IMR-90 (cell line): ENCODE results near the gene TTLL12. TPM values are rescaled to one million over a fixed set of nuclear protein-coding genes. Genes with fewer than 3 reads are reported as not detected.
"Not testable (repeated sequence)": the region's sequence is repeated elsewhere in the genome, so short reads cannot be mapped to it uniquely, and the experiment has no call there.

ENCODE experiments used
- ATAC-seq: fragments of 200-7000 bp; cut with Tn5 transposase; 2 replicates; pipeline ENCODE4 v1.9.1; 2020; ENCODE audit warnings: low read depth, mild to moderate bottlenecking, moderate library complexity
- BruUV-seq: library from RNA; stranded (reverse); fragments of 400-500 nt; replicated peaks from 2 replicates; lab custom pipeline; 2021; lab: Mats Ljungman, UMichigan
- CTCF ChIA-PET: fragments of 300-600 bp; formaldehyde crosslinking; extraction: SDS; loops from one replicate; lab custom pipeline; 2021; ENCODE audit warnings: antibody characterized with exemption; lab: Yijun Ruan, JAX
- POLR2A ChIA-PET: fragments of 300-600 bp; sonication (Branson Sonifier 250); formaldehyde crosslinking; loops from one replicate; lab custom pipeline; 2022; ENCODE audit warnings: antibody characterized with exemption; ENCODE audit not compliant: unreplicated experiment; lab: Charles Lee
- DNase-seq: peaks from one replicate; pipeline ENCODE4 v3.0.0; 2013
- H2AFZ ChIP-seq: replicated peaks from 2 replicates; pipeline ENCODE3; 2013; ENCODE audit warnings: low read length, mild to moderate bottlenecking; ENCODE audit not compliant: poor library complexity
- H2AK5ac ChIP-seq: 2 replicates; pipeline ENCODE4 v1.6.1; 2013; ENCODE audit warnings: low read depth, low read length, inconsistent platforms
- H2AK9ac ChIP-seq: replicated peaks from 2 replicates; pipeline ENCODE3; 2013; ENCODE audit warnings: mild to moderate bottlenecking, low read depth, low read length, moderate library complexity; ENCODE audit not compliant: poor library complexity
- H2BK120ac ChIP-seq: 2 replicates; pipeline ENCODE4 v1.6.1; 2013; ENCODE audit warnings: low read depth, low read length, inconsistent platforms
- H2BK15ac ChIP-seq: 3 replicates; pipeline ENCODE4 v1.6.1; 2013; ENCODE audit warnings: low read depth, low read length, inconsistent platforms
- H2BK20ac ChIP-seq: 2 replicates; pipeline ENCODE4 v1.6.1; 2013; ENCODE audit warnings: low read depth, mild to moderate bottlenecking, inconsistent platforms, low read length, moderate library complexity
- H2BK5ac ChIP-seq: 2 replicates; pipeline ENCODE4 v1.6.1; 2013; ENCODE audit warnings: mild to moderate bottlenecking, low read depth, low read length, inconsistent platforms; ENCODE audit not compliant: poor library complexity, severe bottlenecking
- H3K14ac ChIP-seq: replicated peaks from 2 replicates; pipeline ENCODE4 v1.6.1; 2013; ENCODE audit warnings: low read depth, low read length, inconsistent platforms
- H3K18ac ChIP-seq: 2 replicates; pipeline ENCODE4 v1.6.1; 2013; ENCODE audit warnings: low read depth, low read length, control low read depth
- H3K23ac ChIP-seq: 2 replicates; pipeline ENCODE4 v1.6.1; 2013; ENCODE audit warnings: low read depth, low read length, inconsistent platforms
- H3K27ac ChIP-seq: 2 replicates; pipeline ENCODE4 v1.5.1; 2013; ENCODE audit warnings: mild to moderate bottlenecking, control low read depth, low read length; ENCODE audit not compliant: insufficient read depth
- H3K27me3 ChIP-seq: 2 replicates; pipeline ENCODE4 v1.6.1; 2013; ENCODE audit warnings: low read length; ENCODE audit not compliant: control insufficient read depth, insufficient read depth
- H3K36me3 ChIP-seq: 2 replicates; pipeline ENCODE4 v1.6.1; 2013; ENCODE audit warnings: low read length, mixed read lengths; ENCODE audit not compliant: control insufficient read depth, insufficient read depth
- H3K4ac ChIP-seq: 2 replicates; pipeline ENCODE4 v1.6.1; 2013; ENCODE audit warnings: low read depth, low read length, inconsistent platforms
- H3K4me1 ChIP-seq: 2 replicates; pipeline ENCODE4 v1.6.1; 2013; ENCODE audit warnings: low read length, mixed read lengths; ENCODE audit not compliant: control insufficient read depth, insufficient read depth
- H3K4me2 ChIP-seq: 2 replicates; pipeline ENCODE4 v1.6.1; 2013; ENCODE audit warnings: low read depth, mild to moderate bottlenecking, control low read depth, low read length, moderate library complexity
- H3K4me3 ChIP-seq: 2 replicates; pipeline ENCODE4 v1.5.1; 2013; ENCODE audit warnings: low read depth, mild to moderate bottlenecking, control low read depth, low read length, moderate library complexity; ENCODE audit not compliant: insufficient read depth
- H3K56ac ChIP-seq: 2 replicates; pipeline ENCODE4 v1.6.1; 2013; ENCODE audit warnings: low read length, inconsistent platforms; ENCODE audit not compliant: insufficient read depth; ENCODE audit errors: extremely low read depth
- H3K79me1 ChIP-seq, 2 experiments: 2 replicates each; pipeline ENCODE4 v1.6.1; 2013; ENCODE audit warnings: low read length in 2 of 2, inconsistent platforms in 1 of 2, low read depth in 1 of 2
- H3K9ac ChIP-seq: 2 replicates; pipeline ENCODE4 v1.6.1; 2013; ENCODE audit warnings: low read depth, low read length, control low read depth
- H3K9me1 ChIP-seq: 2 replicates; pipeline ENCODE4 v1.6.1; 2013; ENCODE audit warnings: low read length, inconsistent platforms; ENCODE audit not compliant: insufficient read depth
- H3K9me3 ChIP-seq: 2 replicates; pipeline ENCODE4 v1.6.1; 2013; ENCODE audit warnings: low read length; ENCODE audit not compliant: control insufficient read depth, insufficient read depth
- H4K20me1 ChIP-seq: 2 replicates; pipeline ENCODE4 v1.6.1; 2013; ENCODE audit warnings: low read length, inconsistent platforms; ENCODE audit not compliant: insufficient read depth
- H4K5ac ChIP-seq: 2 replicates; pipeline ENCODE4 v1.6.1; 2013; ENCODE audit warnings: mild to moderate bottlenecking, low read depth, low read length, control low read depth
- H4K8ac ChIP-seq, 2 experiments: 2 replicates each; pipeline ENCODE4 v1.6.1; 2013; ENCODE audit warnings: low read depth in 2 of 2, low read length in 2 of 2, control low read depth in 1 of 2, inconsistent platforms in 1 of 2
- H4K91ac ChIP-seq: 2 replicates; pipeline ENCODE4 v1.6.1; 2013; ENCODE audit warnings: low read depth, low read length, inconsistent platforms; ENCODE audit not compliant: insufficient read depth
- WGBS, 2 experiments: methylation state at CpG; one replicate each; pipeline versions ENCODE4 v1.1.5 to v1.1.7; 2013; ENCODE audit warnings: missing lambda C conversion rate in 2 of 2; ENCODE audit not compliant: insufficient read length in 1 of 2; ENCODE audit errors: extremely low coverage in 2 of 2; 5-methylcytosine and 5-hydroxymethylcytosine counted together
- dilution Hi-C: fragments of 300-500 bp; cut with HindIII; formaldehyde crosslinking; loops from one replicate; pipeline ENCODE4 v1.14.3; 2018; ENCODE audit warnings: low sequenced_read_pairs; ENCODE audit not compliant: unreplicated experiment
- in situ Hi-C: fragments of 300-500 bp; cut with MboI; formaldehyde crosslinking; loops from 3 replicates; pipeline ENCODE4 v1.14.3; 2019; ENCODE audit warnings: low sequenced_read_pairs, inconsistent platforms, mixed read lengths
- intact Hi-C: fragments of 100-400 bp; cut with micrococcal nuclease; formaldehyde crosslinking; loops from 2 replicates; pipeline ENCODE4 v1.10.0; 2022
- polyA plus RNA-seq, 3 experiments: library from polyadenylated mRNA; depleted of rRNA; stranded (reverse); fragments of >200 nt; gene quantifications; 2 replicates each; pipeline ENCODE4 v1.2.3, GENCODE V29; 2012; ENCODE audit warnings: low replicate concordance in 1 of 3
- total RNA-seq: library from RNA; depleted of rRNA; stranded (reverse); fragments of >200 nt; gene quantifications from 2 replicates; pipeline ENCODE4 v1.2.3, GENCODE V29; 2012

The TTLL12 gene
- total and polyA plus RNA-seq, 2 of the 4 experiments (the other 2 are of a cell fraction), result 20.9 to 30.1 TPM

DNA sequence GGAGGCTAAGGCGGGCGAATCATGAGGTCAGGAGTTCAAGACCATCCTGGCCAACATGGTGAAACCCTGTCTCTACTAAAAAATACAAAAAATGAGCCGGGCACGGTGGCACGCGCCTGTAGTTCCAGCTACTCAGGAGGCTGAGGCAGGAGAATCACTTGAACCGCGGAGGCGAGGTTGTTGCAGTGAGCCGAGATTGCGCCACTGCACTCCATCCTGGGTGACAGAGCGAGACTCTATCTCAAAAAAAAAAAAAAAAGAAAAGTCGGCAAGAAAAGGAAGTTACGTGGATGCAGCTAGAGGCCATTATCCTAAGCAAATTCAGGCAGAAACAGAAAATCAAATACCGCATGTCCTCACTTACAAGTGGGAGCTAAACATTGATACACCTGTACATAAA, 40.6 kb downstream of the TTLL12 start:
- H3K9me3 ChIP-seq, ATAC-seq, in situ Hi-C loops, H3K56ac ChIP-seq, H2AK9ac ChIP-seq, H4K5ac ChIP-seq, dilution Hi-C loops, H4K91ac ChIP-seq, H3K9me1 ChIP-seq, H4K20me1 ChIP-seq, CTCF ChIA-PET, intact Hi-C loops, H3K9ac ChIP-seq, H2AFZ ChIP-seq, H3K27me3 ChIP-seq, H3K27ac ChIP-seq, H2BK120ac ChIP-seq, H2BK20ac ChIP-seq, H3K14ac ChIP-seq, H3K4me2 ChIP-seq, BruUV-seq, H3K4me1 ChIP-seq, H3K4ac ChIP-seq, H4K8ac ChIP-seq, DNase-seq, H2AK5ac ChIP-seq, H2BK15ac ChIP-seq, H3K18ac ChIP-seq, H3K23ac ChIP-seq, POLR2A ChIA-PET, H3K4me3 ChIP-seq, H2BK5ac ChIP-seq, H3K36me3 ChIP-seq: not testable (repeated sequence)
- H3K79me1 ChIP-seq, result peaks cover 9 to 14% of the 10 kb centered on the region in 2 experiments; a peak in 3 of 4 replicates
- 95% methylated on average over 4 of the region's 15 CpGs; no CpG with 5 or more reads in 1 of the 2 experiments for WGBS, 2 experiments

DNA sequence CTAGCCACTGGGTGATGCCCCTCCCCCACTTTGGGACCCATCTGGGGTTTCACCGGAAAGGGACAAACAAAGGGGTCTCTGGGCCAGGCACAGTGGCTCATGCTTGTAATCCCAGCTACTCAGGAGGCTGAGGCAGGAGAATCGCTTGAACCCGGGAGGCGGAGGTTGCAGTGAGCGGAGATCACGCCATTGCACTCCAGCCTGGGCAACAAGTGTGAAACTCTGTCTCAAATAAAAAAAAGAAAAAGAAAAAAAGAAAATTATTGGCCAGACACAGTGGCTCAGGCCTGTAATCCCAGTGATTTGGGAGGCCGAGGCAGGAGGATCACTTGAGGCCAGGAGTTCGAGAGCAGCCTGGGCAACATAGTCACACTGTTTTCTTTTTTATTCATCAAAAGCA, 41.6 kb downstream of the TTLL12 start:
- DNase-seq, H3K56ac ChIP-seq, H3K23ac ChIP-seq, POLR2A ChIA-PET, H2BK20ac ChIP-seq, H3K4me1 ChIP-seq, H4K8ac ChIP-seq, H3K27ac ChIP-seq, H3K9ac ChIP-seq, H3K27me3 ChIP-seq, H2BK15ac ChIP-seq, H3K36me3 ChIP-seq, H3K4ac ChIP-seq, H2AK9ac ChIP-seq, H3K4me3 ChIP-seq, dilution Hi-C loops, H2BK5ac ChIP-seq, BruUV-seq, H2AK5ac ChIP-seq, H2AFZ ChIP-seq, H2BK120ac ChIP-seq, in situ Hi-C loops, CTCF ChIA-PET, H3K9me3 ChIP-seq, H3K14ac ChIP-seq, H4K20me1 ChIP-seq, H4K5ac ChIP-seq, H4K91ac ChIP-seq, H3K4me2 ChIP-seq, H3K9me1 ChIP-seq, intact Hi-C loops, H3K18ac ChIP-seq, ATAC-seq: not testable (repeated sequence)
- H3K79me1 ChIP-seq, result peaks cover 12 to 17% of the 10 kb centered on the region in 2 experiments; a peak in 3 of 4 replicates
- 88% methylated on average over 3 of the region's 8 CpGs; no CpG with 5 or more reads in 1 of the 2 experiments for WGBS, 2 experiments
